Smooth muscle cell (in vitro differentiated cells): Measurements from ENCODE around the gene FAM110C. TPM values are rescaled to one million over a fixed set of nuclear protein-coding genes. Genes with fewer than 3 reads are reported as not detected.
A peak's percentile ranks its signal among the peaks of the same experiment; 100 is the strongest.

Source experiments
- DNase-seq: peaks from one replicate; lab custom pipeline; 2025; ENCODE audit not compliant: unreplicated experiment; lab: John Stamatoyannopoulos, UW
- H2AFZ ChIP-seq: fragments of 200-600 bp; sonication (generic); 2 replicates; pipeline ENCODE4 v1.6.0; 2016; ENCODE audit warnings: antibody characterized with exemption, low read depth, mild to moderate bottlenecking
- H3F3A ChIP-seq: fragments of 200-600 bp; sonication (generic); 2 replicates; pipeline ENCODE4 v1.6.0; 2017; ENCODE audit warnings: antibody characterized with exemption, low read depth
- H3K27ac ChIP-seq: fragments of 200-600 bp; sonication (generic); 2 replicates; pipeline ENCODE4 v1.5.1; 2016; ENCODE audit warnings: low read depth, mild to moderate bottlenecking
- H3K27me3 ChIP-seq: fragments of 200-600 bp; sonication (generic); 2 replicates; pipeline ENCODE4 v1.6.1; 2016; ENCODE audit warnings: low read depth, mild to moderate bottlenecking
- H3K36me3 ChIP-seq: fragments of 200-600 bp; sonication (generic); 2 replicates; pipeline ENCODE4 v1.5.1; 2016; ENCODE audit warnings: low read depth
- H3K4me1 ChIP-seq: fragments of 200-600 bp; sonication (generic); 2 replicates; pipeline ENCODE4 v1.5.1; 2016; ENCODE audit warnings: low read depth
- H3K4me2 ChIP-seq: fragments of 200-600 bp; sonication (generic); 2 replicates; pipeline ENCODE4 v1.6.0; 2016; ENCODE audit warnings: mild to moderate bottlenecking
- H3K4me3 ChIP-seq: fragments of 200-600 bp; sonication (generic); 2 replicates; pipeline ENCODE4 v1.5.1; 2016; ENCODE audit warnings: mild to moderate bottlenecking
- H3K79me2 ChIP-seq: fragments of 200-600 bp; sonication (generic); 2 replicates; pipeline ENCODE4 v1.6.0; 2016; ENCODE audit warnings: low read depth, mild to moderate bottlenecking
- H3K9ac ChIP-seq: fragments of 200-600 bp; sonication (generic); 2 replicates; pipeline ENCODE4 v1.6.0; 2016; ENCODE audit warnings: low read depth
- H3K9me3 ChIP-seq: fragments of 200-600 bp; sonication (generic); replicated peaks from 2 replicates; pipeline ENCODE4 v1.5.1; 2016; ENCODE audit warnings: low read depth
- H4K20me1 ChIP-seq: fragments of 200-600 bp; sonication (generic); 2 replicates; pipeline ENCODE4 v1.6.0; 2016; ENCODE audit warnings: low read depth
- WGBS: methylation state at CpG from one replicate; pipeline ENCODE4 v1.1.7; 2016; ENCODE audit warnings: low lambda C conversion rate; 5-methylcytosine and 5-hydroxymethylcytosine counted together
- polyA plus RNA-seq: library from polyadenylated mRNA; unstranded; fragments of >200 nt; fragmentation: Nextera tagmentation; extraction: Ambion mirVana; gene quantifications from 2 replicates; pipeline ENCODE4 v1.2.1, GENCODE V29; 2016
- total RNA-seq: library from RNA; depleted of rRNA; stranded (reverse); fragments of >200 nt; gene quantifications from 2 replicates; pipeline ENCODE4 v1.2.3, GENCODE V29; 2014
- TF ChIP-seq, protein P1 (sequence below): fragments of 200-600 bp; sonication (generic); IDR thresholded peaks from 2 replicates; pipeline ENCODE4 v1.5.1; 2017; ENCODE audit warnings: borderline replicate concordance, mild to moderate bottlenecking, antibody characterized with exemption; ENCODE audit not compliant: insufficient read depth, poor library complexity, severe bottlenecking

Gene FAM110C
- 2.3 and 3.0 TPM in 2 replicates for total RNA-seq
- 0.14 and 0.16 TPM in 2 replicates for polyA plus RNA-seq

GRCh38 chr2:46471-47345 is at the start of gene FAM110C:
Gene FAM110C, minus strand, starts transcription at chr2:46505. Its CDS starts 120 bp downstream, at chr2:46385.
- H3K27ac ChIP-seq: peak within 1 kb of the TSS; percentile 60
- H3K4me2 ChIP-seq: peak within 1 kb of the TSS; percentile 89
- H3K36me3 ChIP-seq: no peaks in the 10 kb centered on the region
- TF ChIP-seq, protein P1, sequence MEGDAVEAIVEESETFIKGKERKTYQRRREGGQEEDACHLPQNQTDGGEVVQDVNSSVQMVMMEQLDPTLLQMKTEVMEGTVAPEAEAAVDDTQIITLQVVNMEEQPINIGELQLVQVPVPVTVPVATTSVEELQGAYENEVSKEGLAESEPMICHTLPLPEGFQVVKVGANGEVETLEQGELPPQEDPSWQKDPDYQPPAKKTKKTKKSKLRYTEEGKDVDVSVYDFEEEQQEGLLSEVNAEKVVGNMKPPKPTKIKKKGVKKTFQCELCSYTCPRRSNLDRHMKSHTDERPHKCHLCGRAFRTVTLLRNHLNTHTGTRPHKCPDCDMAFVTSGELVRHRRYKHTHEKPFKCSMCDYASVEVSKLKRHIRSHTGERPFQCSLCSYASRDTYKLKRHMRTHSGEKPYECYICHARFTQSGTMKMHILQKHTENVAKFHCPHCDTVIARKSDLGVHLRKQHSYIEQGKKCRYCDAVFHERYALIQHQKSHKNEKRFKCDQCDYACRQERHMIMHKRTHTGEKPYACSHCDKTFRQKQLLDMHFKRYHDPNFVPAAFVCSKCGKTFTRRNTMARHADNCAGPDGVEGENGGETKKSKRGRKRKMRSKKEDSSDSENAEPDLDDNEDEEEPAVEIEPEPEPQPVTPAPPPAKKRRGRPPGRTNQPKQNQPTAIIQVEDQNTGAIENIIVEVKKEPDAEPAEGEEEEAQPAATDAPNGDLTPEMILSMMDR: no peak
- H2AFZ ChIP-seq: peak within 1 kb of the TSS; percentile 62
- H3K9ac ChIP-seq: peak within 1 kb of the TSS; percentile 32
- peak within 1 kb of the TSS; percentile 62 for H3K4me3 ChIP-seq
- 5% methylated on average over 32 of the region's 75 CpGs for WGBS
- H3K4me1 ChIP-seq: peaks cover 3% of the 10 kb centered on the region
- H4K20me1 ChIP-seq: no peaks in the 10 kb centered on the region
- H3K27me3 ChIP-seq: peaks cover 59% of the 10 kb centered on the region
- DNase-seq: no peak
- no peaks in the 10 kb centered on the region for H3K79me2 ChIP-seq
- no peaks in the 10 kb centered on the region for H3F3A ChIP-seq
- no peaks in the 10 kb centered on the region for H3K9me3 ChIP-seq

GRCh38 chr2:92326-92725 is 46.0 kb upstream of the FAM110C start:
- Histone ChIP-seq H3K36me3 (no peaks in the 10 kb centered on the region), H3F3A (no peaks in the 10 kb centered on the region), H3K79me2 (no peaks in the 10 kb centered on the region), H4K20me1 (no peaks in the 10 kb centered on the region), H3K4me3 (no peak overlapping the region), H3K4me2 (no peak overlapping the region), H3K9me3 (no peaks in the 10 kb centered on the region), H3K4me1 (no peaks in the 10 kb centered on the region), H3K27ac (no peak overlapping the region), H2AFZ (no peak overlapping the region), H3K27me3 (no peaks in the 10 kb centered on the region), H3K9ac (no peak overlapping the region)
- 74% methylated on average over 3 of the region's 3 CpGs for WGBS
- TF ChIP-seq, protein P1: no peak
- no peak for DNase-seq

DNA sequence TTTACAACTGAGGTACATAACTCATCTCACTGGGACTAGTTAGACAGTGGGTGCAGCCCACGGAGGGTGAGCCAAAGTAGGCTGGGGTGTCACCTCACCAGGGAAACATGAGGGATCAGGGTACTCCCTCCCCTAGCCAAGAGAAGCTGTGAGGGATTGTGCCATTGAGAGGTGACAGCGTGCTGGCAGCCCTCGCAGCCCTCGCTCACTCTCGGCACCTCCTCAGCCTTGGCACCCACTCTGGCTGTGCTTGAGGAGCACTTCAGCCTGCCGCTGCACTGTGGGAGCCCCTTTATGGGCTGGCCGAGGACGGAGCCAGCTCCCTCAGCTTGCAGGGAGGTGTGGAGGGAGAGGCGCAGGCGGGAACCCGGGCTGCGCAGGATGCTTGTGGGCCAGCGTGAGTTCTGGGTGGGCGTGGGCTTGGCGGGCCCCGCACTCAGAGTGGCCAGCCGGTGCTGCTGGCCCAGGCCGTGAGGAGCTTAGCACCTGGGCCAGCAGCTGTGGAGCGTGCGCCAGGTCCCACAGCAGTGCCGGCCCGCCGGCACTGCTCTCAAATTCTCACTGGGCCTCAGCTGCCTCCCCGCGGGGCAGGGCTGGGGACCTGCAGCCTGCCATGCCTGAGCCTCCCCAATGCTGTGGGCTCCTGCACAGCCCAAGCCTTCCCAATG is 44.5 kb upstream of the FAM110C start:
- Histone ChIP-seq H3K9ac (no peak overlapping the region), H3K4me1 (no peaks in the 10 kb centered on the region), H3K4me3 (no peak overlapping the region), H4K20me1 (no peaks in the 10 kb centered on the region), H3K9me3 (no peaks in the 10 kb centered on the region), H2AFZ (no peak overlapping the region), H3K27ac (no peak overlapping the region), H3K79me2 (no peaks in the 10 kb centered on the region), H3K4me2 (no peak overlapping the region), H3F3A (no peaks in the 10 kb centered on the region), H3K36me3 (no peaks in the 10 kb centered on the region), H3K27me3 (no peaks in the 10 kb centered on the region)
- 96% methylated on average over 20 of the region's 25 CpGs for WGBS
- TF ChIP-seq, protein P1: no peak
- DNase-seq: no peak
